Left hindlimb (tissue), 1 donor: ENCODE measurements around the gene CDH16.
"Not testable (repeated sequence)": the region's sequence is repeated elsewhere in the genome, so short reads cannot be mapped to it uniquely, and the experiment has no call there.

ENCODE experiments used
- DNase-seq: peaks from one replicate; pipeline ENCODE4 v3.0.0-alpha.2; 2018

CDH16 gene

DNA sequence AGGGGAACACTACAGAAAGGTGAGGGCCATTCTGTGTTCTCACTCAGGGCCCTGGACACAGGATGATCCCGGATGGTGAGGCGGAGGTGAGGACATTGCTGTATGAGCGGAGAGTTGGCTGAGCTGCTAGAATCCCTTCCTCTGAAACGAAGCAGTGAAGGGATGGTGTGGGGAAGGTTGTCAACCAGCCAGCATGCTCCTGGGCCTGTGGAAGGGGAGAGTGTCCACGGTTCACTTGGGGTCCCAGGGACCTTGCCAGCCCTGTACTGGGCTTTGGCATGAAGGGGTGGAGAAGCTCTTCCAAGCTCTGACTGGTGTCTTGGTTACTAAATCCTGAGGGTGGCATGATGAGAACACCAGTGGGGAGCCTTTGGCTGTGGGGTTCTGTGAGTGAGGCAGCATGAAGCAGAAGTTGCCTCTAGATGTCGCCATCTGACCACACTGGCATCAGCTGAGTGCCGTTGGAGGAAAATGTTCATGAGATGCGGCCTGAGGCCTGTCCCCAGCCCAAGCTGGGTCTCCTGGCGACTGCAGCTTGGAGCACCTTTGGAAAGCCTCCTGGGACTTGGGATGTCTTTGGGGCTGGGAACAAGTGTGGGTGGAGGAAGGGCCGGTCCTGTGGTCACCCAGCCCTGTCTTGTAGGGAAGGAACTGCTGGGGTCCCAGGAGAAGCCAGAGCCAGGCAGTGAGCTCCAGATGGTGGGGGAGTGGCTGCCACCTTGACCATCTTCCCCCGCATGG lies 23.6 kb downstream of the CDH16 start:
- DNase-seq = peak; percentile 75

DNA sequence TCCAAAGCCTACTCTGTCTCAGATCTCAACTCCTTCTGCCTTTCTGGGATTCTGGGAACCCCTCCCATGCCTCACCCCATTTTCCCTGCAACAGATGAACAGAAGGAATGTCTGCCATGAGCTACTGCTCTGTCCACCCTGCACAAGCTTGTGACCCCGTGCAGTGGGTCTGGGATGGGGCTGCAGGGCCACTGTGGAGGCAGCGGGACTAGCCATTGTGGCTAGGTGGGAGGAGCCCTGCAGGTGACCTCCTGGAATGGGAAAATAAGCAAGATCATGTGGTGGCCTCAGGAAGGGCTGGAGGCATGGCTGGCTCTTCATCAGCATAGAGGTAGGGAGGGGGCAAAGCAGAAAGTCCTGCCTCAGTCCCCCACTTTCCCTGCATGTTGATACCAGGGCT lies 24.6 kb downstream of the CDH16 start:
- DNase-seq = no peak

DNA sequence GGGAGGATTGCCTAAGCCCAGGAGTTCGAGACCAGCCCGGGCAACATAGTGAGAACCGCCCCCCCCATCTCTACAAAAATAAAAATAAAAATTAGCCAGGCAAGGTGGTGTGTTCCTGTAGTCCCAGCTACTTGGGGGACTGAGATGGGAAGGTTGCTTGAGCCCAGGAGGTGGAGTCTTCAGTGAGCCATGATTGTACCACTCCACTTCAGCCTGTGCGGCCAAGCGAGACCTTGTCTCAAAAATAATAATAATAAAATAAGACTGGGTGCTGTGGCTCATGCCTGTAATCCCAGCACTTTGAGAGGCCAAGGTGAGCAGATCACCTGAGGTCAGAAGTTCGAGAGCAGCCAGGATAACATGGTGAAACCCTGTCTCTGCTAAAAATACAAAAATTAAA lies 26.9 kb downstream of the CDH16 start:
- no peak for DNase-seq

GRCh38 chr16:66891360-66891759 lies 27.3 kb downstream of the CDH16 start:
- no peak for DNase-seq

DNA sequence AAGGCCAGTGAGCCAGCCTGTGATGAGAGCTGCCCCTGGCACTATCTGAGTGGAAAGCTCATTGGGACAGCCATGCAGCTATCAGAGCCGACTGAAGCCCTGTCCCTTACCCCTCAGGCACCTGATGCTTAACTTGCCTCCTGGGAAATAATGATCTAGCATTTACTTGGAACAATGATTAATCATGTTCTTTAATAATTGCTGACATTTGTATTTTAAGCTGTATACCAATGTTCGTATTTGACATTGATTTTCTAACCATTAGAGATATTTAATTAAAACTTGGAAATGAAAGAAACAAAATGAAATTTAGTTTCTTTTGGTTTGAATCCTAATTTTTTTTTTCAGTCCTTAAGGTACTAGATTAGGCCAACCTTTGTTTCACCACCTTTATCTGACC lies 27.9 kb downstream of the CDH16 start:
- DNase-seq = no peak

DNA sequence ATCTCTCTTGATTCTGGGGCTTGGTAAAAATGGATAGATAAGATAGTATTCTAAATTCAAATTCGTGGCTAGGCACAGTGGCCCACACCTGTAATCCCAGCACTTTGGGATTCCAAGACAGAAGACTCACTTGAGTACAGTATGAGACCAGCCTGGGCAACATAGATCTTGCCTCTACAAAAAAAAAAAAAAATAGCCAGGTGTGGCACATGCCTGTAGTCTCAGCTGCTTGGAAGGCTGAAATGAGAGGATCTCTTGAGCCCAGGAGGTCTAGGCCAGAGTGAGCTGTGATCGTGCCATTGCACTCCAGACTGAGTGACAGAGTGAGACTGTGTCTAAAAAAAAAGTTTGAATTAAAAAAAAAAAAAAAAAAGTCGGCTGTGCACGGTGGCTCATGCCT lies 29.1 kb downstream of the CDH16 start:
- no peak for DNase-seq

DNA sequence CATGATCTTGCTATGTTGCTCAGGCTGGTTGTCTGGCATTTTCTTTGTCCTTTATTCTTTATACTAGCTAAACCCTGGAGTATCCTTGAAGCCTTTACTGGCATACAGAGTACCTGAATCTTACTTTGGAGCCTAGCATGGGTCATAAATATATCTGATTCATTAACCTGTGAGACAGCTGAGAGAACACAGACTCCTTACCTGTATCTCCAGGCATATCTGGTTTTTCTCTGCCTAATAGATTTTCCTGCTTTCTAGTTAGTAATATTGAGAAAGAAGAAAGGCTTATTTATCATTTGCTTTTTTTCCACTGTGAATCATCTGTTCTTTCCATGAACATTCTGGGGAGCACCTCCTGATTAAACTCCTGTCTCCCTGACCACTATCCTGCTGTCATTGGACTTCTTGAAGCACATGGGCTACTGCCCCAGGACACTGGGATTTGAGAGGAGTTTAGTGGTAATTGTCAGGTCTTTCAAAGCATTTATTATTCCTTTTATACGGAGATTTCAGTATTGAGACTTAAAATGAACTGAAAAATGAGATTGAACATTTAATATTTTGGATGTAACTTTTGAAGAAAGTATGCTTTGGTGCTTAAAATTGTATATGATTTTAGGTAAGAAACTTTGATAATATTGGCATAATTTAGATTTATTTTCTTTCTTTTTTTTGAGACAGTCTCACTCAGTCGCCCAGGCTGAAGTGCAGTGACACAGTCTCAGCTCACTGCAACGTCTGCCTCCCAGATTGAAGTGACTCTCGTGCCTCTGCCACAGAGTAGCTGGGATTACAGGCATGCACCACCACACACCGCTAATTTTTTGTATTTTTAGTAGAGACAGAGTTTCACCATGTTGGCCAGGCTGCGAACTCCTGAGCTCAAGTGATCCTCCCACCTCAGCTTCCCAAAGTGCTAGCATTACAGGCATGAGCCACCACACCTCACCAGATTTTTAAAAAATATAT lies 29.8 kb downstream of the CDH16 start:
- no peak for DNase-seq

DNA sequence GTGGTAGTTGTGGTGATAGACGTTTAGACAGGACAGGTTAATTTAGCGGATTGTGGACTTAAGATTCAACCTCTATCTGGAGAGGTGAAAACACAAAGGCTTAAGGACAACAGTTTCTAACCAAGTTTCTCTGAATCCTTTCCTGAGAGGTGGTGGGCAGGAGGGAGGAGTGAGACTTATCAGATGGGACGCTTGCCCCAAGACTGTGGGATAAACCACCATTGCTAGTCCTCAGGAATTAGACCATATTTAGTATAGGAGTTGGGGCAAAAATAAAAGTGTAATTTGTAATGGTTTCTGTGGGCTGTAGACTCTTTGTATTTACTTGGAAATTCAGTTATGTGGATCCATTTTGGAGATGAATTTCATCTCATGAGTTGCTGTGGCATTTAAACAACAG lies 31.8 kb downstream of the CDH16 start:
- no peak for DNase-seq

- DNase-seq = no peak
Observed at GRCh38 chr16:66886321-66886720, 32.4 kb downstream of the CDH16 start.

DNA sequence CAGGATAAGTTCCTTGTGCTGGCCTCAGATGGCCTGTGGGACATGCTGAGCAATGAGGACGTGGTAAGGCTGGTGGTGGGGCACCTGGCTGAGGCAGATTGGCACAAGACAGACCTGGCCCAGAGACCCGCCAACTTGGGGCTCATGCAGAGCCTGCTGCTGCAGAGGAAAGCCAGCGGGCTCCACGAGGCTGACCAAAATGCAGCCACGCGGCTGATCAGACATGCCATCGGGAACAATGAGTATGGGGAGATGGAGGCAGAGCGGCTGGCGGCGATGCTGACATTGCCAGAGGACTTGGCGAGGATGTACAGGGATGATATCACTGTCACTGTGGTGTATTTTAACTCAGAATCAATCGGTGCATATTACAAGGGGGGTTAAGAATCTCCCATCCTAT lies 33.2 kb downstream of the CDH16 start:
- DNase-seq = no peak

DNA sequence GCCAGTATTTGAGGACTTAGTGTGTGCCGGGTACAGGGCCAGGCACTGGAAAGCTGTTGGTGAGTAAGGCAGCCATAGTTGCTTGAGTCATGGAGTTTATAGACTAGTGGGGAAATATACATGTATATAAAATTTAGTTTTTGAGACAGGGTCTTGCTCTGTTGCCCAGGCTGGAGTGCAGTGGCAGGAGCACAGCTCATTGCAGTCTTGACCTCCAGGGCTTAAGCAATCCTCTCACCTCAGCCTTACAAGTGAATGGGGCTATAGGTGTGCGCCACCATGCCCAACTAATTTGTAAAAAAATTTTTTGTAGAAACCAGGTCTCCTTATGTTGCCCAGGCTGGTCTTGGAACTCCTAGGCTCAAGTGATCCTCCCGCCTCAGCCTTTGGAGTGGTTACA lies 36.0 kb downstream of the CDH16 start:
- no peak for DNase-seq

DNA sequence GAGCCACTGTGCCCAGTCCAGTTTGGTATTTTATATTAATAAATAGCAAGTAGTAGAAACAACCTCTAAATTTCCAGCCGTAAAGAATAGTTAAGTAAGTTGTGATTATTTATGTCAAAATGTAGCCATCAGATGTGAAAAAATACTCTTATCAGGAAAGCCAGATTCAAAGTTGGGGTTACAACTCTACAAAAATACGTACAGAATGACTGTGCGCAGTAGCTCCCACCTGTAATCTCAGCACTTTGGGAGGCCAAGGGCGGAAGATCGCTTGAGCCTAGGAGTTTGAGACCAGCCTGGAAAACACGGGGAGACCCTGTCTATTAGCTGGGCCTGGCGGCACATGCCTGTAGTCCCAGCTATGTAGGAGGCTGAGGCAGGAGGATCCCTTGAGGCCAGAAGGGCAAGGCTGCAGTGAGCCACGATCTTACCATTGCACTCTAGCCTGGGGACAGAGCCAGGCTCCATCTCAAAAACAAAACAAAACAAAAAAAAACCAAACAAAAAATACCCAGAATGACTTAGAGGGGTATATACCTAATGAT lies 36.6 kb downstream of the CDH16 start:
- no peak for DNase-seq

GRCh38 chr16:66881560-66881959 lies 37.1 kb downstream of the CDH16 start:
- DNase-seq = no peak

- DNase-seq = no peak
Observed at GRCh38 chr16:66881014-66881417, 37.7 kb downstream of the CDH16 start.

GRCh38 chr16:66880288-66881013 lies 38.2 kb downstream of the CDH16 start, which contains the start of gene PDP2:
PDP2 (plus strand) TSS chr16:66880515; CDS start chr16:66884285, 3,770 bp downstream.
- DNase-seq = peak; percentile 92

DNA sequence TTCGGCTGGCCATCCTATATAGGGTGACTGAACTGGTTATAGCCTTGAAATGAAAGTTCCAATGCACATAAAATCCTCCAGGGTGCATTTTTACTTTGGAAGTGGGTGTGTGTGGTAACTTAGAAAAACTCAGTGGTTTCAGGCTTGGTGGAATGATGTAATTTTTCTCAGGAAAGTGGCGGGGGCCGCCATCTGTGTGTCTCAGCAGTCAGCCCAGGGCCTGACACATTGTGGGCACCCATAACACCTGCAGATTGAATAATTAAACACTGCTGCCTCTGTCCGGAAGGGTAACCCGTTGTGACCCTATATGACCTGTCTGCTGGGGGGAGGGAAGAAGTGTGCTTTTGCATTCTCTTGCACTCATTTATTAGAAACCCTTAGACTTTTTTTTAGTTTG lies 40.6 kb downstream of the CDH16 start:
- DNase-seq = no peak

DNA sequence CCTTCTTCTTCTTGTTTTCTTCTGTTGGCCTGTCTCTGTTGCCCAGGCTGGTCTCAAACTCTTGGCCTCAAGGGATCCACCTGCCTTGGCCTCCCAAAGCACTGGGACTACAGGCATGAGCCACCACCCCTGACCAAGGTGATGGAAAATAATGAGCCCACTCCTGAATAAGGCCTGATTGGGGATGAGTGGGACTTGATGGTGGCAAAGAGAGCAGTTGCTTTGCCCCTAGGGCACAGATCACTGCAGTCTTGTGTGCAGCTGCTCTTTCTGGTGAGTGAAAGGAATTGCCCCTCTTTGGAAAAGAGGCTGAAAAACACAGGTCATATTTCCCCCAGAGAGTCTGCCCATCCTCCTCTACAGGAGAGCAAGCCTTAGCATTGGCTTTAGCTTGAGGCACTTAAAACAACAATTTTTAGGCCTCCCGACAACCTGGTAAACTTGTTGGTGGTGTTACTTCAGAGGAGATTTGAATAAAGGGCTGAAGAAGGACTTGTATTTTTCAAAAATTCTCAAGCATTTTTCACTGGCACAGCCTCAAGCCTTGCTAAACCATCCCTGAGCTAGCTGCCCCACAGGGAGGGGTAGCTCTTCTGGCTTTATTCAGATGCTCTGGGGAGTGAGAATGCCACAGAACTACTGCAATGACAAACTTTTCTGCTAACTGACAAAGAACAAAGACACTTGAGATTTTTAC lies 44.5 kb downstream of the CDH16 start:
- DNase-seq = no peak

- DNase-seq = no peak
Observed at GRCh38 chr16:66873685-66874055, 45.0 kb downstream of the CDH16 start.

- peak; percentile 89 for DNase-seq
Observed at GRCh38 chr16:66872943-66873684, 45.6 kb downstream of the CDH16 start.

GRCh38 chr16:66872559-66872942 lies 46.1 kb downstream of the CDH16 start:
- DNase-seq = no peak

- no peak for DNase-seq
Observed at GRCh38 chr16:66871840-66872239, 46.8 kb downstream of the CDH16 start.

GRCh38 chr16:66871363-66871762 lies 47.3 kb downstream of the CDH16 start:
- not testable (repeated sequence) for DNase-seq
